Hematopoietic multipotent progenitor cell treated with erythropoietin and hydrocortisone succinate and interleukin-3 and kit ligand, for 6 days (in vitro differentiated cells): ENCODE results near the gene DONSON.

ENCODE experiments used
- DNase-seq: peaks from one replicate; pipeline ENCODE4 v3.0.0-alpha.2; 2015

DONSON gene

DNA sequence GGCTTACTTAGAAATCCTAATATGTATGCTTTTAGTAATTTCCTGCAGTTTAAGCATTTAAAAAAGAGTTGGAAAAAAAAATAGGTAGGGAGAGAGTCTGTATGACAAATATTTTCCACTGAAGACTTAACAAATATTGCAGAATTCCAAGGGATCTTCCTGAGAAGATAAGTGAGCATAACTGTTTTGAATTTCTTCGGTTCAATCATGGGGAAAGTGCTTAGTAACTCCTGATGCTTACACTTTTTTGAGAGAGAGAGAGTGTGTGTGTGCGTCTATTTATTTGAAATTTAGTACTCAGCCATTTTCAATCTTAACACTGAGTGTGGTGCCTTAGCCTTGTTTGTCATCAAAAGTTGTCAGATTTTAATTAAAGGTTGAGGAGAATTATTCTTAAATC, 27.1 kb downstream of the DONSON start:
- no peak for DNase-seq

DNA sequence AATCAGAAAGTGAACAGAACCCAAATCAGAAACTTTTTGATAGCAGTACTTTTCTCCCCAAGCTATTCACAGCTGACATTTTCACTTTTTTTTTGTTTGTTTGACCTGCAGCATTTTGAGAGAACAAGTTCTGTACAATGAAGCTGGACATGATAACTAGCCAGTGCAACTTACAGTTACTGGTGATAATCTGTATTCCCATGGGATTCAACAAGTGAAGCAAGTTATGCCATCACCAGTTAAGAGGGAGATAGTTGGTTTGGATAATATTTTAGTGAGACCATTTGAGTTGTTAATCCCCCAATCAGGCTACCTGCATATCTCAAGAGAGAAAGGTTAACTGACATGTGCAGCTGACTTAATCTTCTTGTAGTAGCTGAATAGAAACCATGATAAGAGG, 27.5 kb downstream of the DONSON start:
- DNase-seq = no peak

DNA sequence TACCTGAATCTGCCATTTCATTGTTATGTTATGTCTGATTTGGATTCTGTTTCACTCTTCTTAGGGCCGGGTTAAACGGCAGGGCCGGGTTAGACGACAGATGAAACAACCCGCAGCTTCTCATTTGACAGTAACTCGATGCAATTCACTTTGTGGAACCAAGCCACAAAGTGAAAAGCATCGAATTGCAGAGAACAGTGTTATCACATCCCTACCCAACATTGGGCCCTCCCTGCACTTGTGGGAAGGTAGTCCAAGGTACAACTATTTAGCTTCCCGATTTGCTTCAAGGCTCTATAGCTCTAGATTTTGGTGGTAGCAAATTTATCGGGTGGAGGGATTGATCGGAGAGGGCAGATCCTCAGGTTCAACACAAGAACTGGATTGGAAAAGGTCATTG, 28.7 kb downstream of the DONSON start:
- no peak for DNase-seq

- no peak for DNase-seq
These were observed 29.6 kb downstream of the DONSON start for GRCh38 chr21:33558777-33559421.

DNA sequence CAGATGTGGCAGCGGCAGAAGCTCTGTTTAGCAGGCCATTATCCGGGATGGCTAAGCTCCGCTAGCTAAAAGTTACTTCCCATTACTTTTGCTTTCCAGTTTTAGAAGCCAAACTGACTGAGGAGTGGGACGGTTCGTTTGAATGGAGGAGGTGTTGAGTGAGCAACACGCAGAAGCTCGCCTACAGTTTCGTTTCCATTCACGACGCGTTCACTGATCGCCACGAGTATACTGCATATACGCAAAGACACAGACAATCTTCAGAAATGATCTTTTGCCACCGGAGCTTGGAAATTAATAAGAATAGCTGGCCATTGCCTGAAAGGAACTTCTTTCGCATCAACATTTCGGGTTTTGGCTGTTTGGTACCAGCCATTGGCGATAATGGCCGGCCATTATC, 31.0 kb downstream of the DONSON start:
- no peak for DNase-seq

- no peak for DNase-seq
These were observed 33.5 kb downstream of the DONSON start for GRCh38 chr21:33554982-33555344.

GRCh38 chr21:33554236-33554981, 34.1 kb downstream of the DONSON start:
- DNase-seq = no peak

DNA sequence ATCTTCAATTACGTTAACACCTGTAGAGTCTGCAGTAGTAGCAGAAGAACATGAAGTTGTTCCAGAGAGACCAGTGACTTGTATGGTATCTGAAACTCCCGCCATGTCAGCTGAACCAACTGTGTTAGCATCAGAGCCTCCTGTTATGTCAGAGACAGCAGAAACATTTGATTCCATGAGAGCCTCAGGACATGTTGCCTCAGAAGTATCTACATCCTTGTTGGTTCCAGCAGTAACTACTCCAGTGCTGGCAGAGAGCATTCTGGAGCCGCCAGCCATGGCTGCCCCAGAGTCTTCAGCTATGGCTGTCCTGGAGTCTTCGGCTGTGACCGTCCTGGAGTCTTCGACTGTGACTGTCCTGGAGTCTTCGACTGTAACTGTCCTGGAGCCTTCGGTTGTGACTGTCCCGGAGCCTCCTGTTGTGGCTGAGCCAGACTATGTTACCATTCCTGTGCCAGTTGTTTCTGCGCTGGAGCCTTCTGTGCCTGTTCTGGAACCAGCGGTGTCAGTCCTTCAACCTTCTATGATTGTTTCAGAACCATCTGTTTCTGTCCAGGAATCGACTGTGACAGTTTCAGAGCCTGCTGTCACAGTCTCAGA, 35.4 kb downstream of the DONSON start:
- no peak for DNase-seq

GRCh38 chr21:33552093-33552998, 36.1 kb downstream of the DONSON start:
- no peak for DNase-seq

DNA sequence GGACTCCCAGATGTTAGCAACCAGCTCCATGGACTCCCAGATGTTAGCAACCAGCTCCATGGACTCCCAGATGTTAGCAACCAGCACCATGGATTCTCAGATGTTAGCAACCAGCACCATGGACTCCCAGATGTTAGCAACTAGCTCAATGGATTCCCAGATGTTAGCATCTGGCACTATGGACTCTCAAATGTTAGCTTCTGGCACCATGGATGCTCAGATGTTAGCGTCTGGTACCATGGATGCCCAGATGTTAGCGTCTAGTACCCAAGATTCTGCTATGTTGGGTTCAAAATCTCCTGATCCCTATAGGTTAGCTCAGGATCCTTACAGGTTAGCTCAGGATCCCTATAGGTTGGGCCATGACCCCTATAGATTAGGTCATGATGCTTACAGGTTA, 36.8 kb downstream of the DONSON start:
- no peak for DNase-seq

DNA sequence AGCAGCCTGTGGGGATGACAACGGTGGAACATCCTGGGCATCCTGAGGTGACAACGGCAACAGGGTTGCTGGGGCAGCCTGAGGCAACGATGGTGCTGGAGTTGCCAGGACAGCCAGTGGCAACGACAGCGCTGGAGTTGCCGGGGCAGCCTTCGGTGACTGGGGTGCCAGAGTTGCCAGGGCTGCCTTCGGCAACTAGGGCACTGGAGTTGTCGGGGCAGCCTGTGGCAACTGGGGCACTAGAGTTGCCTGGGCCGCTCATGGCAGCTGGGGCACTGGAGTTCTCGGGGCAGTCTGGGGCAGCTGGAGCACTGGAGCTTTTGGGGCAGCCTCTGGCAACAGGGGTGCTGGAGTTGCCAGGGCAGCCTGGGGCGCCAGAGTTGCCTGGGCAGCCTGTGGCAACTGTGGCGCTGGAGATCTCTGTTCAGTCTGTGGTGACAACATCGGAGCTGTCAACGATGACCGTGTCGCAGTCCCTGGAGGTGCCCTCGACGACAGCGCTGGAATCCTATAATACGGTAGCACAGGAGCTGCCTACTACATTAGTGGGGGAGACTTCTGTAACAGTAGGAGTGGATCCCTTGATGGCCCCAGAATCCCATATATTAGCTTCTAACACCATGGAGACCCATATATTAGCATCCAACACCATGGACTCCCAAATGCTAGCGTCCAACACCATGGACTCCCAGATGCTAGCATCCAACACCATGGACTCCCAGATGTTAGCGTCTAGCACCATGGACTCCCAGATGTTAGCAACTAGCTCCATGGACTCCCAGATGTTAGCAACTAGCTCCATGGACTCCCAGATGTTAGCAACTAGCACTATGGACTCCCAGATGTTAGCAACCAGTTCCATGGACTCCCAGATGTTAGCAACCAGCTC, 37.5 kb downstream of the DONSON start:
- no peak for DNase-seq

- DNase-seq = no peak
These were observed 38.4 kb downstream of the DONSON start for GRCh38 chr21:33549848-33550771.

DNA sequence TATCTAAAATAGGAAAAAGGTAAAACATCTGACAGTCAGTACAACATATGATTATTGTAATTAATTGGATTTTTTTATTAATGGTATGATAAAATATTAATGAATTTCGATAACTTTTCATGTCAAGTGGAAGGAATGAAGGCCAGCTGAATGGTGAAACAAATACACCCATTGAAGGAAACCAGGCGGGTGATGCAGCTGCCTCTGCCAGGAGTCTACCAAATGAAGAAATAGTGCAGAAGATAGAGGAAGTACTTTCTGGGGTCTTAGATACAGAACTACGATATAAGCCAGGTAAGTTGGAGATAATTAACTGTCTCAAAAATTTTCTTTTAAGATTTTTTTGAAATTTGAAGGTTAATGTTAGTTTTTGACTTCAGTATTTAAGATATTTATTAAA, 42.4 kb downstream of the DONSON start:
- DNase-seq = peak; percentile 52

GRCh38 chr21:33544451-33545195, 43.9 kb downstream of the DONSON start:
- DNase-seq = no peak

- DNase-seq = peak; percentile 79
These were observed 44.9 kb downstream of the DONSON start for GRCh38 chr21:33543505-33544129.

DNA sequence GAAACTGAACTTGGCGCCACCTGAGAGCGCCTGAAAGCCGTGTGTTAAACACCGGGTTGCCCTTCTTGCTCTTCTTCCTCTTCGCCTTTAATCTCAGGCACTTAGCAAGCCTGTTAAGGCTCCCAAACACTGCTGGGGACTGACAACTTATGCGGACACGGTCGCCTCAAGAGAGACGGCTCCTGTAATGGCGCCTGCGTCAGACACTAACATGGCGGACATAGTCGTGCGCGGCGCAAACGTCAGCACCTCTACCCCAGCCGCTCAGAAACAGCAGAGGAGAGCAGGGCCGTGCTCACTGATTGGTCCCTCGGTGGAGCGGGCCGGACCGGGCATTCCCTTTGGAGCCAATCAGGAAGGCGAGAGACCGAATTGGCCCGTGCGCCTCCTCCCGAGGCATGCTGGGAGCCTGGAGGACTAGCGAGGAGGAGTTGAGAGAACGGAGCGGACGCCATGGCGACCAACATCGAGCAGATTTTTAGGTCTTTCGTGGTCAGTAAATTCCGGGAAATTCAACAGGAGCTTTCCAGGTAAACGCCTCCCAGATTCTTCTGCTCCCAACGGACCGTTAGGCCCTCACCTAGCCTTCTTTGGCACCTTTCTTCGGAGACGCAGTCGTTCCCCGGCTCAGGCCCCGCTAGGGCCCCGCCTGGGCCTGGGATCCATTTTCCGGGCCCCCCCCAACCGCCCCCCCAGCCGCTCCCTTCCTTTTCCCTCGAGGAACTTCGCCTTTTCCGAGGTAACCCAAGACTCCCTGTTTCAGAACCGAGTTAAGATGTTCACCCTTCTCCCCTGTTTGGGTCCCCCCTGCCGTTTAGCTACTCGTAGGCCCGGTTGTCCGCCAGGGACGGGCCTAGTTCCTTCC, 45.6 kb downstream of the DONSON start, which contains the start of gene SON:
SON (plus strand) TSS at position 399 of the 865 bp plus-strand sequence; CDS start at position 454, 55 bp downstream.
- DNase-seq = peak; percentile 99

DNA sequence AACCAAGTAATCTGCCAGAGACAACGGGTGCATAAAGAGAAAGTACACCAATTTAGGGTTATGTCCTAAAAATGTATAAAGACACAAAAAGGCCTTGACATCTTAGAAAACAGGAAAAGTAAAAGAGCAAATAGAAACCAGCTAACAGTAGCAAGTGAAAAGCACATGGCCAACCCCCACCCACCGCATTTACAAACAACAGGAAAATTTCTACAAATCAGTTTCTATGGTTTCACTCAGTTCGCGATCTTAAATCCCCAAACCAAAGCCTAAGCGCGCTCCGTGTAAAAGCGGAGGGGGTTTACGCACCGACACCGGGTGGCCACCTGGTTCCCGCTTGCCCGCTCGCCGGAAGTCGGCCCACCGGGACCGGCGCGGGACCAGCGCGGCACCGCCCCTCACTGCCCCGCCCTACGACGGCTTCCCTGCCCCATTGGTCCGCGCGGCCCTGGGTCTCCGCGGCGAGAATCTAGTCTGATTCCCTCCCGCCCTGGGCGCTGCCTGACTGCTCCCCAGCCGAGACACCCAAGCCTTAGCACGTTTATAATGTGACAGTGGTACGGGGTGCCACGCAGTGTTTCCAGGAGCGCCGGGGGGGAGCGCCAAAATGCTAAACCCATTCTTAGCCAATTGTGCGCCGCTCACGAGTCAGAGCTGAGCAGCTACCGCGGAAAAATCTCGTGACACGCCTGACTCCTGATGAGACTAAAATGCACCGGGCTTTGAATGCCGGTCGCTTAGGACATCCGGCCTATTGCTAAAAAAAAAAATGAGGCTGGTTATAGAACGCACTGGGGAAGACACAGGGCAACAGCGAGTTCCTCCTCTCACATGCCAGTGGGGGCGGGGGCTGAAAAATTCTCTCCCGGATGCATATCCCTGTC, 46.5 kb downstream of the DONSON start, which contains the start of gene GART:
GART (minus strand) TSS at position 362 of the 884 bp plus-strand sequence. CDS start 2,802 bp downstream, outside the sequence.
- DNase-seq = peak; percentile 95
